ENCODE data around the gene ZXDA. TPM values are rescaled to one million over a fixed set of nuclear protein-coding genes. Genes with fewer than 3 reads are reported as not detected.
"Not testable (repeated sequence)": the region's sequence is repeated elsewhere in the genome, so short reads cannot be mapped to it uniquely, and the experiment has no call there.

Gene ZXDA, protein sequence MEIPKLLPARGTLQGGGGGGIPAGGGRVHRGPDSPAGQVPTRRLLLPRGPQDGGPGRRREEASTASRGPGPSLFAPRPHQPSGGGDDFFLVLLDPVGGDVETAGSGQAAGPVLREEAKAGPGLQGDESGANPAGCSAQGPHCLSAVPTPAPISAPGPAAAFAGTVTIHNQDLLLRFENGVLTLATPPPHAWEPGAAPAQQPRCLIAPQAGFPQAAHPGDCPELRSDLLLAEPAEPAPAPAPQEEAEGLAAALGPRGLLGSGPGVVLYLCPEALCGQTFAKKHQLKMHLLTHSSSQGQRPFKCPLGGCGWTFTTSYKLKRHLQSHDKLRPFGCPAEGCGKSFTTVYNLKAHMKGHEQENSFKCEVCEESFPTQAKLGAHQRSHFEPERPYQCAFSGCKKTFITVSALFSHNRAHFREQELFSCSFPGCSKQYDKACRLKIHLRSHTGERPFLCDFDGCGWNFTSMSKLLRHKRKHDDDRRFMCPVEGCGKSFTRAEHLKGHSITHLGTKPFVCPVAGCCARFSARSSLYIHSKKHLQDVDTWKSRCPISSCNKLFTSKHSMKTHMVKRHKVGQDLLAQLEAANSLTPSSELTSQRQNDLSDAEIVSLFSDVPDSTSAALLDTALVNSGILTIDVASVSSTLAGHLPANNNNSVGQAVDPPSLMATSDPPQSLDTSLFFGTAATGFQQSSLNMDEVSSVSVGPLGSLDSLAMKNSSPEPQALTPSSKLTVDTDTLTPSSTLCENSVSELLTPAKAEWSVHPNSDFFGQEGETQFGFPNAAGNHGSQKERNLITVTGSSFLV
- total RNA-seq = 5.6 TPM

- Histone ChIP-seq H3K27ac (peak within 1 kb of the TSS; percentile 86), H3K4me3 (peak within 1 kb of the TSS; percentile 38 to 47)
- not testable (repeated sequence) for H3K4me1 ChIP-seq; H3K27me3 ChIP-seq; H3K9me3 ChIP-seq; H3K36me3 ChIP-seq; DNase-seq (ENCODE audit: extremely low spot score in 2 of 2)
- intact Hi-C loops (cut with DNase I) = loop anchor here (10.0 kb wide), 1 partner anchor 316 kb away; the partner anchor contains the start of gene ZXDB
These were observed at the start of gene ZXDA for GRCh38 chrX:57910287-57910912. Gene ZXDA (minus strand): TSS chrX:57910458. CDS start chrX:57910420, 38 bp downstream.

DNA sequence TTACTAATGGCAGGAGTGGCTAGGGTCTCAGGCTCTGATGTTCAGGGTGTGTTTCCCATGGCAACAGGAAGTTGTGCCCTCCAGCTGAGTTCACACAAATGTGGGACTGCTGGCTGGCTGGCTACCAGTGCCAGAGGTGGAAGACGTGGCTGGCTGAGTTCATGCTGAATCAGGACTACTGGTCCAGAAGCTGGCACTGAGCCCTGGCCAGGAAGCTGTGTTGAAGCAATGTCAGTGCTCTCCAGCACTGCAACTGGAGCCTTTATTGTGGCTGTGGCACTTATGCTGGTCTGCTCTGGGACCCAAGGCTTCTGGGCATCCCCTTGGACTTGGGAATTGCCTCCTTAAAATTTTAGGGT, 42.0 kb upstream of the ZXDA start:
- Histone ChIP-seq H3K4me1 (no peaks in the 10 kb centered on the region), H3K4me3 (no peak overlapping the region), H3K27ac (no peak overlapping the region), H3K36me3 (no peaks in the 10 kb centered on the region), H3K27me3 (no peaks in the 10 kb centered on the region), H3K9me3 (no peaks in the 10 kb centered on the region)
- no peak for DNase-seq (ENCODE audit: extremely low spot score in 2 of 2)
- TF ChIP-seq, protein P1, sequence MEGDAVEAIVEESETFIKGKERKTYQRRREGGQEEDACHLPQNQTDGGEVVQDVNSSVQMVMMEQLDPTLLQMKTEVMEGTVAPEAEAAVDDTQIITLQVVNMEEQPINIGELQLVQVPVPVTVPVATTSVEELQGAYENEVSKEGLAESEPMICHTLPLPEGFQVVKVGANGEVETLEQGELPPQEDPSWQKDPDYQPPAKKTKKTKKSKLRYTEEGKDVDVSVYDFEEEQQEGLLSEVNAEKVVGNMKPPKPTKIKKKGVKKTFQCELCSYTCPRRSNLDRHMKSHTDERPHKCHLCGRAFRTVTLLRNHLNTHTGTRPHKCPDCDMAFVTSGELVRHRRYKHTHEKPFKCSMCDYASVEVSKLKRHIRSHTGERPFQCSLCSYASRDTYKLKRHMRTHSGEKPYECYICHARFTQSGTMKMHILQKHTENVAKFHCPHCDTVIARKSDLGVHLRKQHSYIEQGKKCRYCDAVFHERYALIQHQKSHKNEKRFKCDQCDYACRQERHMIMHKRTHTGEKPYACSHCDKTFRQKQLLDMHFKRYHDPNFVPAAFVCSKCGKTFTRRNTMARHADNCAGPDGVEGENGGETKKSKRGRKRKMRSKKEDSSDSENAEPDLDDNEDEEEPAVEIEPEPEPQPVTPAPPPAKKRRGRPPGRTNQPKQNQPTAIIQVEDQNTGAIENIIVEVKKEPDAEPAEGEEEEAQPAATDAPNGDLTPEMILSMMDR (IDR thresholded peaks at IDR 0.05) = no peak
- TF ChIP-seq POLR2A (IDR thresholded peaks at IDR 0.05) = no peak
- no peak for TF ChIP-seq POLR2AphosphoS5 (IDR thresholded peaks at IDR 0.05; ENCODE audit: insufficient read depth in 1 of 2, low read depth in 1 of 2)
- intact Hi-C loops (cut with DNase I) = no loop called here

GRCh38 chrX:57951666-57952319, 41.5 kb upstream of the ZXDA start:
- Histone ChIP-seq H3K4me1 (no peaks in the 10 kb centered on the region), H3K9me3 (no peaks in the 10 kb centered on the region), H3K4me3 (no peak overlapping the region), H3K27me3 (no peaks in the 10 kb centered on the region), H3K27ac (no peak overlapping the region), H3K36me3 (no peaks in the 10 kb centered on the region)
- DNase-seq (ENCODE audit: extremely low spot score in 2 of 2) = no peak
- intact Hi-C loops (cut with DNase I) = no loop called here
- TF ChIP-seq, protein P1 (IDR thresholded peaks at IDR 0.05) = no peak
- TF ChIP-seq POLR2AphosphoS5 (IDR thresholded peaks at IDR 0.05; ENCODE audit: insufficient read depth in 1 of 2, low read depth in 1 of 2) = peak in 1 of 2 donors; percentile 53

GRCh38 chrX:57933321-57933720, 23.1 kb upstream of the ZXDA start:
- Histone ChIP-seq H3K4me3 (no peak overlapping the region), H3K36me3 (no peaks in the 10 kb centered on the region), H3K9me3 (no peaks in the 10 kb centered on the region), H3K27me3 (no peaks in the 10 kb centered on the region), H3K27ac (no peak overlapping the region), H3K4me1 (no peaks in the 10 kb centered on the region)
- TF ChIP-seq POLR2A (IDR thresholded peaks at IDR 0.05) (no peak), POLR2AphosphoS5 (IDR thresholded peaks at IDR 0.05; ENCODE audit: insufficient read depth in 1 of 2, low read depth in 1 of 2) (no peak)
- TF ChIP-seq, protein P1 (IDR thresholded peaks at IDR 0.05) = no peak
- DNase-seq (ENCODE audit: extremely low spot score in 2 of 2) = no peak
- intact Hi-C loops (cut with DNase I) = no loop called here

- Histone ChIP-seq H3K27me3 (no peaks in the 10 kb centered on the region), H3K9me3 (no peaks in the 10 kb centered on the region), H3K4me3 (no peak overlapping the region), H3K4me1 (no peaks in the 10 kb centered on the region), H3K27ac (no peak overlapping the region), H3K36me3 (no peaks in the 10 kb centered on the region)
- intact Hi-C loops (cut with DNase I) = no loop called here
- no peak for DNase-seq (ENCODE audit: extremely low spot score in 2 of 2)
- TF ChIP-seq POLR2AphosphoS5 (IDR thresholded peaks at IDR 0.05; ENCODE audit: insufficient read depth in 1 of 2, low read depth in 1 of 2) = no peak
These were observed 22.0 kb upstream of the ZXDA start for GRCh38 chrX:57932266-57932665.

All from vagina (tissue), 2 donors.